ENCODE results near the gene ZNF609.

The ZNF609 gene

GRCh38 chr15:64683378-64683777 lies 223.0 kb downstream of the ZNF609 start:
- TF ChIP-seq, protein P1, sequence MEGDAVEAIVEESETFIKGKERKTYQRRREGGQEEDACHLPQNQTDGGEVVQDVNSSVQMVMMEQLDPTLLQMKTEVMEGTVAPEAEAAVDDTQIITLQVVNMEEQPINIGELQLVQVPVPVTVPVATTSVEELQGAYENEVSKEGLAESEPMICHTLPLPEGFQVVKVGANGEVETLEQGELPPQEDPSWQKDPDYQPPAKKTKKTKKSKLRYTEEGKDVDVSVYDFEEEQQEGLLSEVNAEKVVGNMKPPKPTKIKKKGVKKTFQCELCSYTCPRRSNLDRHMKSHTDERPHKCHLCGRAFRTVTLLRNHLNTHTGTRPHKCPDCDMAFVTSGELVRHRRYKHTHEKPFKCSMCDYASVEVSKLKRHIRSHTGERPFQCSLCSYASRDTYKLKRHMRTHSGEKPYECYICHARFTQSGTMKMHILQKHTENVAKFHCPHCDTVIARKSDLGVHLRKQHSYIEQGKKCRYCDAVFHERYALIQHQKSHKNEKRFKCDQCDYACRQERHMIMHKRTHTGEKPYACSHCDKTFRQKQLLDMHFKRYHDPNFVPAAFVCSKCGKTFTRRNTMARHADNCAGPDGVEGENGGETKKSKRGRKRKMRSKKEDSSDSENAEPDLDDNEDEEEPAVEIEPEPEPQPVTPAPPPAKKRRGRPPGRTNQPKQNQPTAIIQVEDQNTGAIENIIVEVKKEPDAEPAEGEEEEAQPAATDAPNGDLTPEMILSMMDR (IDR thresholded peaks at IDR 0.05; ENCODE audit: low read depth, low read length): no peak
- no peak for DNase-seq (ENCODE audit: low read depth, low spot score)
- in situ Hi-C loops (cut with HindIII; ENCODE audit: low sequenced_read_pairs): no loop called here
- H3K4me3 ChIP-seq (ENCODE audit: low read depth, low read length): no peak overlapping the region

DNA sequence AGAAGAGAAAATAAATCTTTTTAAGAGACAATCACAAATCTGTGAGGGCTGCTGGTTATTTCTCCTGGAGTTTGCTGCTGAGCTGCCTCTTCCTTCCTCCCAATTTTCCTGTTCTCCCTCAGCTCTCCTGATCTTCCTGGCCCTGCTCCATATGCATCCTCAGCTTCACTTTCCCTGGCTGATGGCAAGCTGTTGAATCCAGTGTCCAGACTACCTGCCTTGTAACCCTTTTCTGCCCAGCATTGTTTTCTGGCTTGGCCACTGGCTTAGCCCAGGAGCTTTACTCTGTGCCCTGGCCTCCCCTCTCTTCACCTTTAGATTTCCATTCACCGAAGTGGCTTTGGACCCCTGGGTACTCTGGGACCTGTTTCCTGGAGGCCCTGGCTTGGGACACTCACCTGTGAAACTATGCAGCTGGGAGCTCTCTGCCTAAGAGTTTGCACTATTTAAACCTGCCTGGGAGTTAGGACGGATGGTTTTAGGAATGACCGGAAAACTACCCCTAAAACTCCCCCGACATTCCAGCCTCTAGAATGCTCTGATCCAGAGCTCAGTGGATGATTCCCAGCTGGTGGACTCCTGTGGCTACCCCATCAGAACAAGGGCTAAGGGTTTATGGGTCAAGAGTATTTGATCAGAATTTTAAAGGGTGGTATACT lies 225.0 kb downstream of the ZNF609 start:
- H3K4me3 ChIP-seq (ENCODE audit: low read depth, low read length): no peak overlapping the region
- TF ChIP-seq, protein P1 (IDR thresholded peaks at IDR 0.05; ENCODE audit: low read depth, low read length): no peak
- DNase-seq (ENCODE audit: low read depth, low spot score): no peak
- in situ Hi-C loops (cut with HindIII; ENCODE audit: low sequenced_read_pairs): no loop called here

DNA sequence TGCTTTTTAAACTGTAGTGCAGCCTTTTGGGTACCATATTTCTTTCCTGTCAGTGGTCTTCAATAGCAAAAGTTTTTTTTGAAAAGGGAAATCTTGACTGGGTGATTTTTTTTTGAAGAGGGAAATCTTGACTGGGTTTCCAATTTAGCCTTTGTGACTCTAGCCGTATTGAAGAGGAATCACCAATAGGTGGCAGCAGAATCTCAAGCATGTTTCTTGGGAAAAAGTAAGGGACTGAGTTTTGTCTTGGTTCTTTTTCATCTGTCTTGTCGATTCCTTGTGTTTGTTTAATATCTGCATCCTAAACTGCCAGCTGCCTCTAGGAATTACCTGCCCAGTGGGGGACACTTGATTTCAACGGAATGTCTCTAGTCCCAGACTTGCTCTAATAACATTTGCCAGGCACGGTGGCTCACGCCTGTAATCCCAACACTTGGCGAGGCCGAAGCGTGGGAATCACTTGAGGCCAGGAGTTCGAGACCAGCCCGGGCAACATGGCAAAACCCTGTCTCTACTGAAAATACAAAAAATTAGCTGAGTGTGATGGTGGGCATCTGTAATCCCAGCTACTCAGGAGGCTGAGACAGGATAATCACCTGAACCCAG lies 225.9 kb downstream of the ZNF609 start:
- in situ Hi-C loops (cut with HindIII; ENCODE audit: low sequenced_read_pairs): no loop called here
- peak; percentile 66 for DNase-seq (ENCODE audit: low read depth, low spot score)
- TF ChIP-seq, protein P1 (IDR thresholded peaks at IDR 0.05; ENCODE audit: low read depth, low read length): peak; percentile 77
- H3K4me3 ChIP-seq (ENCODE audit: low read depth, low read length): no peak overlapping the region

GRCh38 chr15:64687172-64687571 lies 226.8 kb downstream of the ZNF609 start:
- DNase-seq (ENCODE audit: low read depth, low spot score): no peak
- no peak overlapping the region for H3K4me3 ChIP-seq (ENCODE audit: low read depth, low read length)
- in situ Hi-C loops (cut with HindIII; ENCODE audit: low sequenced_read_pairs): no loop called here
- TF ChIP-seq, protein P1 (IDR thresholded peaks at IDR 0.05; ENCODE audit: low read depth, low read length): no peak

- in situ Hi-C loops (cut with HindIII; ENCODE audit: low sequenced_read_pairs): no loop called here
- no peak overlapping the region for H3K4me3 ChIP-seq (ENCODE audit: low read depth, low read length)
- TF ChIP-seq, protein P1 (IDR thresholded peaks at IDR 0.05; ENCODE audit: low read depth, low read length): no peak
- no peak for DNase-seq (ENCODE audit: low read depth, low spot score)
Observed at GRCh38 chr15:64687688-64688087, 227.3 kb downstream of the ZNF609 start.

- TF ChIP-seq, protein P1 (IDR thresholded peaks at IDR 0.05; ENCODE audit: low read depth, low read length): no peak
- no peak for DNase-seq (ENCODE audit: low read depth, low spot score)
- no peak overlapping the region for H3K4me3 ChIP-seq (ENCODE audit: low read depth, low read length)
- in situ Hi-C loops (cut with HindIII; ENCODE audit: low sequenced_read_pairs): no loop called here
Observed at GRCh38 chr15:64688770-64689169, 228.4 kb downstream of the ZNF609 start.

Data from astrocyte of the spinal cord (primary cell).